ENCODE data around the gene STXBP2.
A peak's percentile ranks its signal among the peaks of the same experiment; 100 is the strongest.

STXBP2 gene

GRCh38 chr19:7657131-7657751, 20.3 kb downstream of the STXBP2 start:
- H3K4me3 ChIP-seq (ENCODE audit: low read depth, low read length), result no peak overlapping the region
- no peak for DNase-seq (ENCODE audit: low read depth)

GRCh38 chr19:7658219-7658686, 21.3 kb downstream of the STXBP2 start:
- H3K4me3 ChIP-seq (ENCODE audit: low read depth, low read length), result no peak overlapping the region
- no peak for TF ChIP-seq CTCF (conservative IDR thresholded peaks at IDR 0.05; ENCODE audit: low read depth, low read length)
- no peak for DNase-seq (ENCODE audit: low read depth)

More at GRCh38 chr19:7657131-7657751, 20.3 kb downstream of the STXBP2 start:
- TF ChIP-seq CTCF (conservative IDR thresholded peaks at IDR 0.05; ENCODE audit: low read depth, low read length), result no peak

- no peak for DNase-seq (ENCODE audit: low read depth)
- no peak overlapping the region for H3K4me3 ChIP-seq (ENCODE audit: low read depth, low read length)
- no peak for TF ChIP-seq CTCF (conservative IDR thresholded peaks at IDR 0.05; ENCODE audit: low read depth, low read length)
Measured at GRCh38 chr19:7661744-7662538, 25.0 kb downstream of the STXBP2 start.

GRCh38 chr19:7662657-7663056, 25.7 kb downstream of the STXBP2 start:
- H3K4me3 ChIP-seq (ENCODE audit: low read depth, low read length), result no peak overlapping the region
- DNase-seq (ENCODE audit: low read depth), result no peak
- TF ChIP-seq CTCF (conservative IDR thresholded peaks at IDR 0.05; ENCODE audit: low read depth, low read length), result no peak

GRCh38 chr19:7663706-7664105, 26.8 kb downstream of the STXBP2 start:
- no peak for TF ChIP-seq CTCF (conservative IDR thresholded peaks at IDR 0.05; ENCODE audit: low read depth, low read length)
- no peak for DNase-seq (ENCODE audit: low read depth)
- H3K4me3 ChIP-seq (ENCODE audit: low read depth, low read length), result no peak overlapping the region

GRCh38 chr19:7665076-7665475, 28.2 kb downstream of the STXBP2 start:
- H3K4me3 ChIP-seq (ENCODE audit: low read depth, low read length), result no peak overlapping the region
- no peak for TF ChIP-seq CTCF (conservative IDR thresholded peaks at IDR 0.05; ENCODE audit: low read depth, low read length)
- DNase-seq (ENCODE audit: low read depth), result peak; percentile 91

All from choroid plexus epithelial cell (primary cell).